ENCODE measurements around the gene REN.

The REN gene

GRCh38 chr1:204106825-204107224, 59.3 kb downstream of the REN start:
- DNase-seq, result no peak

GRCh38 chr1:204105131-204105515, 61.0 kb downstream of the REN start:
- peak in 1 of 2 donors; percentile 69 for DNase-seq

Measured in bone marrow (tissue), 2 donors.